CD14-positive monocyte (primary cell): ENCODE measurements around the gene PHOSPHO1. TPM values are rescaled to one million over a fixed set of nuclear protein-coding genes. Genes with fewer than 3 reads are reported as not detected.

Experiments used
- DNase-seq, 3 donors: peaks; one replicate each; pipeline ENCODE4 v3.0.0-alpha.2; 2011 to 2022
- H2AFZ ChIP-seq: 2 replicates; pipeline ENCODE4 v1.6.0; 2012; ENCODE audit warnings: mild to moderate bottlenecking, low read depth, low read length, inconsistent platforms; ENCODE audit not compliant: insufficient read depth, poor library complexity, severe bottlenecking
- H3K27ac ChIP-seq, 2 donors: 1 replicate in 1 of 2; 2 replicates in 1 of 2; pipeline ENCODE4 v1.5.1; 2012 to 2013; ENCODE audit warnings: low read length in 2 of 2, control low read depth in 1 of 2, inconsistent platforms in 1 of 2, low read depth in 1 of 2, mild to moderate bottlenecking in 1 of 2
- H3K27me3 ChIP-seq, 2 donors: one replicate each; pipeline versions ENCODE4 v1.6.0 to v1.6.1; 2011 to 2013; ENCODE audit warnings: low read length in 2 of 2; ENCODE audit not compliant: control insufficient read depth in 2 of 2, insufficient read depth in 2 of 2
- H3K36me3 ChIP-seq, 2 donors: replicated peaks in 1 of 2; 1 replicate in 1 of 2; 2 replicates in 1 of 2; pipeline versions ENCODE4 v1.5.1 to v1.6.1; 2012 to 2013; ENCODE audit warnings: low read length in 2 of 2, control low read depth in 1 of 2, inconsistent platforms in 1 of 2, mild to moderate bottlenecking in 1 of 2; ENCODE audit not compliant: insufficient read depth in 2 of 2, control insufficient read depth in 1 of 2
- H3K4me1 ChIP-seq, 2 donors: 1 replicate in 1 of 2; 2 replicates in 1 of 2; pipeline versions ENCODE4 v1.5.1 to v1.6.1; 2012 to 2013; ENCODE audit warnings: low read length in 2 of 2, control low read depth in 1 of 2, inconsistent platforms in 1 of 2, mild to moderate bottlenecking in 1 of 2, moderate library complexity in 1 of 2; ENCODE audit not compliant: insufficient read depth in 2 of 2, control insufficient read depth in 1 of 2
- H3K4me2 ChIP-seq: replicated peaks from 2 replicates; pipeline ENCODE3; 2012; ENCODE audit warnings: low read length, moderate library complexity, mild to moderate bottlenecking; ENCODE audit not compliant: poor library complexity, severe bottlenecking; ENCODE audit errors: extremely low read depth
- H3K4me3 ChIP-seq, 3 experiments: fragments of 200-600 bp in 1 of 3; sonication (generic) in 1 of 3; replicated peaks in 1 of 3; 1 replicate in 2 of 3; 2 replicates in 1 of 3; pipeline ENCODE4 v1.5.1; 2011 to 2013; ENCODE audit warnings: low read length in 3 of 3, mild to moderate bottlenecking in 3 of 3, control low read depth in 2 of 3, low read depth in 2 of 3, inconsistent platforms in 1 of 3, moderate library complexity in 1 of 3
- H3K79me2 ChIP-seq: 2 replicates; pipeline ENCODE4 v1.6.0; 2012; ENCODE audit warnings: mild to moderate bottlenecking, control low read depth, inconsistent platforms, low read length, moderate library complexity; ENCODE audit not compliant: insufficient read depth
- H3K9ac ChIP-seq: 2 replicates; pipeline ENCODE4 v1.6.0; 2017; ENCODE audit warnings: low read length, mild to moderate bottlenecking; ENCODE audit not compliant: insufficient read depth, poor library complexity, severe bottlenecking
- H3K9me3 ChIP-seq, 2 donors: replicated peaks in 1 of 2; 1 replicate in 1 of 2; 2 replicates in 1 of 2; pipeline versions ENCODE4 v1.5.1 to v1.6.1; 2012 to 2013; ENCODE audit warnings: low read length in 2 of 2, control low read depth in 1 of 2; ENCODE audit not compliant: control insufficient read depth in 1 of 2, insufficient read depth in 1 of 2
- H4K20me1 ChIP-seq: 2 replicates; pipeline ENCODE4 v1.6.0; 2012; ENCODE audit warnings: mild to moderate bottlenecking, low read length, control low read depth, moderate library complexity; ENCODE audit not compliant: insufficient read depth
- H3K27ac Mint-ChIP-seq, 7 donors: one replicate each; pipeline ENCODE4 v1.8.0; 2020; ENCODE audit warnings: mild to moderate bottlenecking in 7 of 7, mixed read lengths in 7 of 7, moderate library complexity in 6 of 7, inconsistent platforms in 2 of 7
- H3K27me3 Mint-ChIP-seq, 3 donors: one replicate each; pipeline ENCODE4 v1.8.0; 2021 to 2022; ENCODE audit warnings: low read depth in 3 of 3, mild to moderate bottlenecking in 3 of 3, mixed read lengths in 3 of 3, moderate library complexity in 3 of 3, inconsistent platforms in 1 of 3
- H3K36me3 Mint-ChIP-seq, 2 donors: one replicate each; pipeline ENCODE4 v1.8.0; 2020; ENCODE audit warnings: mixed read lengths in 2 of 2, inconsistent platforms in 1 of 2, mild to moderate bottlenecking in 1 of 2
- H3K4me1 Mint-ChIP-seq: one replicate; pipeline ENCODE4 v1.8.0; 2020; ENCODE audit warnings: mild to moderate bottlenecking, mixed read lengths
- H3K4me3 Mint-ChIP-seq, 2 donors: one replicate each; pipeline ENCODE4 v1.8.0; 2020; ENCODE audit warnings: mild to moderate bottlenecking in 2 of 2, mixed read lengths in 2 of 2, moderate library complexity in 1 of 2
- H3K9me3 Mint-ChIP-seq, 7 donors: one replicate each; pipeline ENCODE4 v1.8.0; 2020 to 2022; ENCODE audit warnings: mixed read lengths in 7 of 7, mild to moderate bottlenecking in 6 of 7, moderate library complexity in 6 of 7, inconsistent platforms in 2 of 7
- WGBS: methylation state at CpG from one replicate; pipeline ENCODE4 v1.1.5; 2013; ENCODE audit warnings: missing lambda C conversion rate; ENCODE audit not compliant: insufficient coverage; 5-methylcytosine and 5-hydroxymethylcytosine counted together
- intact Hi-C, 2 donors: fragments of 100-400 bp; cut with micrococcal nuclease; formaldehyde crosslinking; loops; one replicate each; pipeline versions ENCODE4 v1.15.0 to v1.15.1; 2023
- polyA plus RNA-seq, 3 donors: library from polyadenylated mRNA; depleted of rRNA in 1 of 3; unstranded in 2 of 3; stranded (reverse) in 1 of 3; fragments of 300-500 nt in 2 of 3; fragments of >200 nt in 1 of 3; fragmentation: Illumina TruSeq in 2 of 3; gene quantifications; 1 replicate in 2 of 3; 2 replicates in 1 of 3; pipeline ENCODE4 v1.2.3, GENCODE V29; 2012 to 2021
- TF ChIP-seq, protein P1 (sequence below): fragments of 200-600 bp; IDR thresholded peaks from one replicate; pipeline ENCODE4 v1.8.0; 2022; ENCODE audit warnings: antibody characterized with exemption, mild to moderate bottlenecking

Gene PHOSPHO1
- polyA plus RNA-seq, 3 donors = 0.51 to 1.4 (median 0.61) TPM

DNA sequence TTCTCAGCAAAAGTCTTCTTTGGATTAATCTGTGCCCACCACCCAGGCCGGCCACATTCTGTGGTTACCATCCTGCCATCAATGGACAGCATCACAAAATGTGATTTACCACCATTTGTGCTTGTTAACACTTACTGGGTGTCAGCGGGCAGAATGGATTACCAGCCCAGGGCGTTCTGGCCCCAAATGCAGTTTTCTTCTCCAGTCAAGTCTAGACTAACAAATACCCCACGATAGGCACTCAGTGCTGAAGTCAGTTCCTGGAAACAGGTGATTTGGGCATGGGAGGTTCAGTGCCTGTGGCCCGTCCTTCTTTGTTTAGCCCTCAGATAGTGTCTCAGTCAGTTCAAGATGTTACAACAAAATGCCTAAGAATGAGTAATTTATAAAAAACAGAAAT, 38.8 kb upstream of the PHOSPHO1 start:
- Histone ChIP-seq H3K36me3 (no peaks in the 10 kb centered on the region), H3K9me3 (no peaks in the 10 kb centered on the region), H3K9ac (no peak overlapping the region), H3K79me2 (no peaks in the 10 kb centered on the region), H3K4me3 (no peak overlapping the region), H2AFZ (no peak overlapping the region), H3K4me2 (no peak overlapping the region), H3K4me1 (no peaks in the 10 kb centered on the region), H3K27me3 (no peaks in the 10 kb centered on the region), H3K27ac (no peak overlapping the region), H4K20me1 (no peaks in the 10 kb centered on the region)
- peaks cover 0 to 2% (median 0%) of the 10 kb centered on the region in 7 donors for H3K9me3 Mint-ChIP-seq
- H3K4me3 Mint-ChIP-seq = no peak overlapping the region
- 79% methylated on average over 2 of the region's 5 CpGs for WGBS
- TF ChIP-seq, protein P1, sequence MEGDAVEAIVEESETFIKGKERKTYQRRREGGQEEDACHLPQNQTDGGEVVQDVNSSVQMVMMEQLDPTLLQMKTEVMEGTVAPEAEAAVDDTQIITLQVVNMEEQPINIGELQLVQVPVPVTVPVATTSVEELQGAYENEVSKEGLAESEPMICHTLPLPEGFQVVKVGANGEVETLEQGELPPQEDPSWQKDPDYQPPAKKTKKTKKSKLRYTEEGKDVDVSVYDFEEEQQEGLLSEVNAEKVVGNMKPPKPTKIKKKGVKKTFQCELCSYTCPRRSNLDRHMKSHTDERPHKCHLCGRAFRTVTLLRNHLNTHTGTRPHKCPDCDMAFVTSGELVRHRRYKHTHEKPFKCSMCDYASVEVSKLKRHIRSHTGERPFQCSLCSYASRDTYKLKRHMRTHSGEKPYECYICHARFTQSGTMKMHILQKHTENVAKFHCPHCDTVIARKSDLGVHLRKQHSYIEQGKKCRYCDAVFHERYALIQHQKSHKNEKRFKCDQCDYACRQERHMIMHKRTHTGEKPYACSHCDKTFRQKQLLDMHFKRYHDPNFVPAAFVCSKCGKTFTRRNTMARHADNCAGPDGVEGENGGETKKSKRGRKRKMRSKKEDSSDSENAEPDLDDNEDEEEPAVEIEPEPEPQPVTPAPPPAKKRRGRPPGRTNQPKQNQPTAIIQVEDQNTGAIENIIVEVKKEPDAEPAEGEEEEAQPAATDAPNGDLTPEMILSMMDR = no peak
- H3K4me1 Mint-ChIP-seq = peaks cover 7% of the 10 kb centered on the region
- intact Hi-C loops = no loop called here
- DNase-seq = no peak
- no peak overlapping the region for H3K27ac Mint-ChIP-seq
- H3K36me3 Mint-ChIP-seq = no peaks in the 10 kb centered on the region
- H3K27me3 Mint-ChIP-seq = peaks cover 6 to 12% (median 12%) of the 10 kb centered on the region in 3 donors

DNA sequence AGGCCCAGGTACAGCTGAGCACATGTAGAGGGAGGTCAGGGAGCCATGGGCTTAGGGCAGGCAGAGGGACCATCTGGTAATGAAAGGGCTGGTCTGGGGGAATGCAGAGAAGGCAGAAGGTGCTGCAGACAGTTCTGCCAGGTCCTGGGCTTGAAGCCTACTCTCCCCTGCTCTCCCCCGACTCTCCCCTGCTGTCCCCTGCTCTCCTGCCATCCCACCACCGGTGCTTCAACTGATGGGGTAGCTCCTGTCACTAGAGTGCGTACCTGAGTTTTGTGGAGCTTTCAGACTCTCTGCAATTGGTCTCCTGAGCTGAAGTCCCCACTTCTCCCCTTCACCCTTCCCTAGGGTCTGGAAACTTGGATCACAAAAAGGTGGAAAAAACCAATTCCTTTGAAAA, 37.3 kb upstream of the PHOSPHO1 start:
- no peak overlapping the region for H3K4me2 ChIP-seq
- H3K27ac ChIP-seq = no peak overlapping the region
- no peak overlapping the region for H3K4me3 Mint-ChIP-seq
- H3K27me3 ChIP-seq = no peaks in the 10 kb centered on the region
- H3K27ac Mint-ChIP-seq = no peak overlapping the region
- no peaks in the 10 kb centered on the region for H3K36me3 Mint-ChIP-seq
- peaks cover 6 to 12% (median 10%) of the 10 kb centered on the region in 3 donors for H3K27me3 Mint-ChIP-seq
- H3K9me3 ChIP-seq = no peaks in the 10 kb centered on the region
- H3K9ac ChIP-seq = no peak overlapping the region
- intact Hi-C loops = no loop called here
- DNase-seq = no peak
- peaks cover 0 to 2% (median 0%) of the 10 kb centered on the region in 7 donors for H3K9me3 Mint-ChIP-seq
- peaks cover 7% of the 10 kb centered on the region for H3K4me1 Mint-ChIP-seq
- no peaks in the 10 kb centered on the region for H3K36me3 ChIP-seq
- WGBS = 90% methylated on average over 3 of the region's 3 CpGs
- TF ChIP-seq, protein P1 = no peak
- H2AFZ ChIP-seq = no peak overlapping the region
- H4K20me1 ChIP-seq = no peaks in the 10 kb centered on the region
- no peak overlapping the region for H3K4me3 ChIP-seq
- H3K79me2 ChIP-seq = no peaks in the 10 kb centered on the region
- no peaks in the 10 kb centered on the region for H3K4me1 ChIP-seq
